Astrocyte (in vitro differentiated cells and primary cell): Measurements from ENCODE around the gene UBR4. TPM values are rescaled to one million over a fixed set of nuclear protein-coding genes. Genes with fewer than 3 reads are reported as not detected.
A peak's percentile ranks its signal among the peaks of the same experiment; 100 is the strongest.

Source experiments
- DNase-seq: peaks from one replicate; pipeline ENCODE4 v3.0.0-alpha.2; 2010; ENCODE audit warnings: low read depth
- FAIRE-seq: peaks from 2 replicates; lab custom pipeline; 2011; peaks lifted over from hg19 to GRCh38; lab: Jason Lieb, UNC
- H2AFZ ChIP-seq: 2 replicates; pipeline ENCODE4 v1.6.0; 2012; ENCODE audit warnings: low read depth, low read length, inconsistent platforms
- H3K27ac ChIP-seq: 2 replicates; pipeline ENCODE4 v1.5.1; 2011; ENCODE audit warnings: low read depth, low read length, inconsistent platforms
- H3K27me3 ChIP-seq: 2 replicates; pipeline ENCODE4 v1.6.0; 2011; ENCODE audit warnings: low read length, inconsistent platforms; ENCODE audit not compliant: insufficient read depth
- H3K36me3 ChIP-seq: 2 replicates; pipeline ENCODE4 v1.5.1; 2011; ENCODE audit warnings: low read length, inconsistent platforms; ENCODE audit not compliant: insufficient read depth
- H3K4me1 ChIP-seq: 2 replicates; pipeline ENCODE4 v1.5.1; 2011; ENCODE audit warnings: low read length, inconsistent platforms; ENCODE audit not compliant: insufficient read depth
- H3K4me2 ChIP-seq: 2 replicates; pipeline ENCODE4 v1.6.0; 2012; ENCODE audit warnings: low read length, inconsistent platforms
- H3K4me3 ChIP-seq: 2 replicates; pipeline ENCODE4 v1.5.1; 2011; ENCODE audit warnings: low read depth, mild to moderate bottlenecking, low read length, inconsistent platforms; ENCODE audit not compliant: insufficient read depth
- H3K79me2 ChIP-seq: 2 replicates; pipeline ENCODE4 v1.6.0; 2012; ENCODE audit warnings: mild to moderate bottlenecking, low read length, inconsistent platforms; ENCODE audit not compliant: insufficient read depth
- H3K9ac ChIP-seq: 2 replicates; pipeline ENCODE4 v1.6.0; 2012; ENCODE audit warnings: mild to moderate bottlenecking, low read length, inconsistent platforms
- H3K9me3 ChIP-seq: 2 replicates; pipeline ENCODE4 v1.5.1; 2012; ENCODE audit warnings: low read depth, mild to moderate bottlenecking, low read length, inconsistent platforms; ENCODE audit not compliant: insufficient read depth
- H4K20me1 ChIP-seq: 2 replicates; pipeline ENCODE4 v1.6.0; 2012; ENCODE audit warnings: low read length, inconsistent platforms; ENCODE audit not compliant: insufficient read depth
- H3K27ac Mint-ChIP-seq: one replicate; pipeline ENCODE4 v1.8.0; 2021; ENCODE audit warnings: mild to moderate bottlenecking, mixed read lengths; ENCODE audit not compliant: unreplicated experiment
- H3K27me3 Mint-ChIP-seq: one replicate; pipeline ENCODE4 v1.8.0; 2021; ENCODE audit warnings: low read depth, mixed read lengths; ENCODE audit not compliant: unreplicated experiment
- H3K36me3 Mint-ChIP-seq: one replicate; pipeline ENCODE4 v1.8.0; 2021; ENCODE audit warnings: low read depth, mixed read lengths; ENCODE audit not compliant: unreplicated experiment
- H3K4me1 Mint-ChIP-seq: one replicate; pipeline ENCODE4 v1.8.0; 2021; ENCODE audit warnings: low read depth, mixed read lengths; ENCODE audit not compliant: unreplicated experiment
- H3K4me3 Mint-ChIP-seq: one replicate; pipeline ENCODE4 v1.8.0; 2021; ENCODE audit warnings: mild to moderate bottlenecking, moderate library complexity, mixed read lengths; ENCODE audit not compliant: unreplicated experiment
- H3K9me3 Mint-ChIP-seq: one replicate; pipeline ENCODE4 v1.8.0; 2021; ENCODE audit warnings: mild to moderate bottlenecking, mixed read lengths; ENCODE audit not compliant: unreplicated experiment
- EZH2 ChIP-seq: IDR thresholded peaks from 2 replicates; pipeline ENCODE4 v1.6.1; 2012; ENCODE audit warnings: mild to moderate bottlenecking, low read length, inconsistent platforms; ENCODE audit not compliant: insufficient read depth
- total RNA-seq: library from RNA; stranded (reverse); gene quantifications from 2 replicates; pipeline ENCODE4 v1.2.1, GENCODE V29; 2021
- TF ChIP-seq, protein P1 (sequence below): IDR thresholded peaks from 2 replicates; pipeline ENCODE4 v1.5.1; 2011; ENCODE audit warnings: low read depth, mild to moderate bottlenecking, inconsistent platforms, low read length, moderate library complexity; ENCODE audit not compliant: insufficient read depth

The UBR4 gene
- total RNA-seq, 1 donor from 2014 or later, result 153 TPM

DNA sequence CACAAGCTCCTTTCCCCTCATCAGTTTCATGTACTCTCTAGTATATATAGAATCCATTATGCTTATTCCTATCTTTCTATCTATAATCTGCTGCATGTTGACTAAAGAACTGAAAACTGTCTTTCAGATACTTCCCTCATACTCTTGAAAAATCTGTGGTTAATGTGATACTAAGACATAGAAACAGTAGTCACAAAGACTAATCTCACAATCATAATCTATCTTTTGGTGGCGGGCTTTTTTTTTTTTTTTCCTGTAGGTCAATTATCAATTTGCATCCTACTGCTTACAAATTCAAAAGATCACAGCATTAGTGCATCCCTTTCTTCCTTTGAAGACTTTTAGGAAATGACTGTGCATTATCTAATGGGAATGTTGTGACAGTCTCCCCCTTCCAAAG is 4.7 kb downstream of the UBR4 start:
- peaks cover 100% of the 10 kb centered on the region for H3K79me2 ChIP-seq
- H3K4me1 ChIP-seq, result peaks cover 18% of the 10 kb centered on the region
- TF ChIP-seq, protein P1, sequence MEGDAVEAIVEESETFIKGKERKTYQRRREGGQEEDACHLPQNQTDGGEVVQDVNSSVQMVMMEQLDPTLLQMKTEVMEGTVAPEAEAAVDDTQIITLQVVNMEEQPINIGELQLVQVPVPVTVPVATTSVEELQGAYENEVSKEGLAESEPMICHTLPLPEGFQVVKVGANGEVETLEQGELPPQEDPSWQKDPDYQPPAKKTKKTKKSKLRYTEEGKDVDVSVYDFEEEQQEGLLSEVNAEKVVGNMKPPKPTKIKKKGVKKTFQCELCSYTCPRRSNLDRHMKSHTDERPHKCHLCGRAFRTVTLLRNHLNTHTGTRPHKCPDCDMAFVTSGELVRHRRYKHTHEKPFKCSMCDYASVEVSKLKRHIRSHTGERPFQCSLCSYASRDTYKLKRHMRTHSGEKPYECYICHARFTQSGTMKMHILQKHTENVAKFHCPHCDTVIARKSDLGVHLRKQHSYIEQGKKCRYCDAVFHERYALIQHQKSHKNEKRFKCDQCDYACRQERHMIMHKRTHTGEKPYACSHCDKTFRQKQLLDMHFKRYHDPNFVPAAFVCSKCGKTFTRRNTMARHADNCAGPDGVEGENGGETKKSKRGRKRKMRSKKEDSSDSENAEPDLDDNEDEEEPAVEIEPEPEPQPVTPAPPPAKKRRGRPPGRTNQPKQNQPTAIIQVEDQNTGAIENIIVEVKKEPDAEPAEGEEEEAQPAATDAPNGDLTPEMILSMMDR, result no peak
- no peak for TF ChIP-seq EZH2
- H3K9me3 ChIP-seq, result no peaks in the 10 kb centered on the region
- H3K4me3 ChIP-seq, result no peak overlapping the region
- H3K9ac ChIP-seq, result no peak overlapping the region
- FAIRE-seq, result no peak
- H2AFZ ChIP-seq, result no peak overlapping the region
- no peak overlapping the region for H3K4me2 ChIP-seq
- Mint-ChIP-seq H3K27ac (no peak overlapping the region), H3K9me3 (no peaks in the 10 kb centered on the region), H3K4me3 (no peak overlapping the region), H3K4me1 (peaks cover 36% of the 10 kb centered on the region), H3K27me3 (no peaks in the 10 kb centered on the region), H3K36me3 (peaks cover 1% of the 10 kb centered on the region)
- no peak for DNase-seq
- H3K27ac ChIP-seq, result no peak overlapping the region
- peaks cover 4% of the 10 kb centered on the region for H3K36me3 ChIP-seq
- H4K20me1 ChIP-seq, result peaks cover 88% of the 10 kb centered on the region
- H3K27me3 ChIP-seq, result no peaks in the 10 kb centered on the region

DNA sequence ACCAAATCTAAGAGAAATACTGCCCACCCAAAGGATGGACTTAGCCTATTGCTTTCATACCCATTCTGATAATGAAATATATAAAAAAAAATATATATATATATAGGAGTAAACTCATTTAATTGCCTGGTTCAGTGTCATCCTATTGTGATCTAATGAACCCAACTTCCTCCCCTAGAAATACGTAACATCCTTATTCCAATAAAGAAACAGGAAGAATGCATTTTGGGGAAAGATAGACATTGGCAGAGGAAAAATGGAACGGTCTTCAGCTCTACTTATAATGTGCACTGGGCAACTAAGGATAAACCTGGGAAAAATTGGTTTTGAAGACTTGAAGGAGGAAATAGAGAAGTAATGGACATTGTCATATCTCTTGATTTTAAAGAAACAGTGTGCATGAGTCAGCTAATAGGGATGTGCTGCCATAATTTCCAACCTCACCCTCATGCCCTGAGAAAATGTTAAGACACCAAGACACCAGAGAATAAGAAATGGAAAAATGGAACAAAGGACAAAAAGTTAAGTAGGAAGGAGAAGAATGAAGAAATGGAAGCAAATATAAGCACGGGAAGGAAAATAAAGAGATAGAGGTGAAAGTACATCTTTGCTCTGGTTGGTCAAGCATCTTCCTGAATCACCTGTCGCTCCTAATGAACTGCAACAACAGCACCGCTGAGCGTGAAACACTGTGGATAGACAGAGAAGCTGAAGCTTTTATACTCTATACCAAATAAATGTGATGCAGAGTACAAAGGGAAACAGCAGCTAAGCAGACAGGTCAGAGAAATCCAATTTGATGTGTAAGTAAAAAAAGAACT is 5.4 kb downstream of the UBR4 start:
- Histone ChIP-seq H4K20me1 (peaks cover 95% of the 10 kb centered on the region), H3K4me2 (peak overlapping the region; percentile 39)

More for the DNA sequence above, 5.4 kb downstream of the UBR4 start:
- H3K4me1 ChIP-seq, result peaks cover 18% of the 10 kb centered on the region
- no peak overlapping the region for H2AFZ ChIP-seq
- no peaks in the 10 kb centered on the region for H3K27me3 ChIP-seq
- FAIRE-seq (no peak), DNase-seq (no peak)
- H3K9me3 ChIP-seq, result no peaks in the 10 kb centered on the region
- Mint-ChIP-seq H3K4me3 (no peak overlapping the region), H3K27me3 (no peaks in the 10 kb centered on the region), H3K36me3 (peaks cover 1% of the 10 kb centered on the region), H3K9me3 (no peaks in the 10 kb centered on the region), H3K4me1 (peaks cover 36% of the 10 kb centered on the region), H3K27ac (no peak overlapping the region)
- no peak overlapping the region for H3K9ac ChIP-seq
- TF ChIP-seq EZH2, result no peak
- TF ChIP-seq, protein P1, result no peak
- no peak overlapping the region for H3K27ac ChIP-seq
- peaks cover 7% of the 10 kb centered on the region for H3K36me3 ChIP-seq
- no peak overlapping the region for H3K4me3 ChIP-seq
- peaks cover 100% of the 10 kb centered on the region for H3K79me2 ChIP-seq
